ENCODE measurements around the gene SDHA. TPM values are rescaled to one million over a fixed set of nuclear protein-coding genes. Genes with fewer than 3 reads are reported as not detected.

SDHA gene
- polyA plus RNA-seq, 1 donor from 2014 or later, result 70.4 TPM

DNA sequence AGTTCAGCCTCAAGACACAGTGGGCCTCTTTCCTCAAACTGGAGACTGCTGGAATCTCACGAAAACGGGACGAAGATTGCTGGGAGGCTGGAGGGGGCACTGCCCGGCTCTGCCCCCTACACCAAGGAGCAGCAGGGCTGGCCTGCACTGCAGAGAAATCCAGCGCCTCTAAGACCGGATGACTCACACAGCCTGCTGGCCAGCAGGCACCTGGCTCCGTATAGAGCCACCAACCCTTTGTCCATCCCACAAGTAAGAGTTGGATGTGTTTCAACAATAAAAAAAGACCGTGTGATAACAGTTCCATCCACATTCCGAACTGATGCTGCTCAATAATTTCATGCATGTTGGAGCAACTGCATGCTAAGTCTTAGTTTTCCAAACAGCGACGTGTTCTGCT lies 11.7 kb upstream of the SDHA start:
- H3K27ac ChIP-seq (ENCODE audit: low read length), result no peak overlapping the region
- H2AFZ ChIP-seq (ENCODE audit: low read depth, low read length), result no peak overlapping the region
- TF ChIP-seq, protein P1, sequence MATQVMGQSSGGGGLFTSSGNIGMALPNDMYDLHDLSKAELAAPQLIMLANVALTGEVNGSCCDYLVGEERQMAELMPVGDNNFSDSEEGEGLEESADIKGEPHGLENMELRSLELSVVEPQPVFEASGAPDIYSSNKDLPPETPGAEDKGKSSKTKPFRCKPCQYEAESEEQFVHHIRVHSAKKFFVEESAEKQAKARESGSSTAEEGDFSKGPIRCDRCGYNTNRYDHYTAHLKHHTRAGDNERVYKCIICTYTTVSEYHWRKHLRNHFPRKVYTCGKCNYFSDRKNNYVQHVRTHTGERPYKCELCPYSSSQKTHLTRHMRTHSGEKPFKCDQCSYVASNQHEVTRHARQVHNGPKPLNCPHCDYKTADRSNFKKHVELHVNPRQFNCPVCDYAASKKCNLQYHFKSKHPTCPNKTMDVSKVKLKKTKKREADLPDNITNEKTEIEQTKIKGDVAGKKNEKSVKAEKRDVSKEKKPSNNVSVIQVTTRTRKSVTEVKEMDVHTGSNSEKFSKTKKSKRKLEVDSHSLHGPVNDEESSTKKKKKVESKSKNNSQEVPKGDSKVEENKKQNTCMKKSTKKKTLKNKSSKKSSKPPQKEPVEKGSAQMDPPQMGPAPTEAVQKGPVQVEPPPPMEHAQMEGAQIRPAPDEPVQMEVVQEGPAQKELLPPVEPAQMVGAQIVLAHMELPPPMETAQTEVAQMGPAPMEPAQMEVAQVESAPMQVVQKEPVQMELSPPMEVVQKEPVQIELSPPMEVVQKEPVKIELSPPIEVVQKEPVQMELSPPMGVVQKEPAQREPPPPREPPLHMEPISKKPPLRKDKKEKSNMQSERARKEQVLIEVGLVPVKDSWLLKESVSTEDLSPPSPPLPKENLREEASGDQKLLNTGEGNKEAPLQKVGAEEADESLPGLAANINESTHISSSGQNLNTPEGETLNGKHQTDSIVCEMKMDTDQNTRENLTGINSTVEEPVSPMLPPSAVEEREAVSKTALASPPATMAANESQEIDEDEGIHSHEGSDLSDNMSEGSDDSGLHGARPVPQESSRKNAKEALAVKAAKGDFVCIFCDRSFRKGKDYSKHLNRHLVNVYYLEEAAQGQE (IDR thresholded peaks at IDR 0.05; ENCODE audit: borderline replicate concordance), result no peak
- no peak for TF ChIP-seq TAF1 (IDR thresholded peaks at IDR 0.05; ENCODE audit: low read depth)
- TF ChIP-seq, protein P2, sequence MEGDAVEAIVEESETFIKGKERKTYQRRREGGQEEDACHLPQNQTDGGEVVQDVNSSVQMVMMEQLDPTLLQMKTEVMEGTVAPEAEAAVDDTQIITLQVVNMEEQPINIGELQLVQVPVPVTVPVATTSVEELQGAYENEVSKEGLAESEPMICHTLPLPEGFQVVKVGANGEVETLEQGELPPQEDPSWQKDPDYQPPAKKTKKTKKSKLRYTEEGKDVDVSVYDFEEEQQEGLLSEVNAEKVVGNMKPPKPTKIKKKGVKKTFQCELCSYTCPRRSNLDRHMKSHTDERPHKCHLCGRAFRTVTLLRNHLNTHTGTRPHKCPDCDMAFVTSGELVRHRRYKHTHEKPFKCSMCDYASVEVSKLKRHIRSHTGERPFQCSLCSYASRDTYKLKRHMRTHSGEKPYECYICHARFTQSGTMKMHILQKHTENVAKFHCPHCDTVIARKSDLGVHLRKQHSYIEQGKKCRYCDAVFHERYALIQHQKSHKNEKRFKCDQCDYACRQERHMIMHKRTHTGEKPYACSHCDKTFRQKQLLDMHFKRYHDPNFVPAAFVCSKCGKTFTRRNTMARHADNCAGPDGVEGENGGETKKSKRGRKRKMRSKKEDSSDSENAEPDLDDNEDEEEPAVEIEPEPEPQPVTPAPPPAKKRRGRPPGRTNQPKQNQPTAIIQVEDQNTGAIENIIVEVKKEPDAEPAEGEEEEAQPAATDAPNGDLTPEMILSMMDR (IDR thresholded peaks at IDR 0.05; ENCODE audit: poor library complexity, severe bottlenecking), result no peak
- TF ChIP-seq RAD21 (conservative IDR thresholded peaks at IDR 0.05), result no peak
- TF ChIP-seq SMC3 (conservative IDR thresholded peaks at IDR 0.05; ENCODE audit: poor library complexity), result no peak
- no peak for TF ChIP-seq MXI1 (conservative IDR thresholded peaks at IDR 0.05; ENCODE audit: poor library complexity, severe bottlenecking)
- no peak for TF ChIP-seq EZH2 (IDR thresholded peaks at IDR 0.05; ENCODE audit: borderline replicate concordance, insufficient read depth, low read length, poor library complexity, severe bottlenecking)
- TF ChIP-seq POLR2AphosphoS5 (IDR thresholded peaks at IDR 0.05), result no peak
- TF ChIP-seq EP300 (conservative IDR thresholded peaks at IDR 0.05; ENCODE audit: poor library complexity, severe bottlenecking), result no peak

DNA sequence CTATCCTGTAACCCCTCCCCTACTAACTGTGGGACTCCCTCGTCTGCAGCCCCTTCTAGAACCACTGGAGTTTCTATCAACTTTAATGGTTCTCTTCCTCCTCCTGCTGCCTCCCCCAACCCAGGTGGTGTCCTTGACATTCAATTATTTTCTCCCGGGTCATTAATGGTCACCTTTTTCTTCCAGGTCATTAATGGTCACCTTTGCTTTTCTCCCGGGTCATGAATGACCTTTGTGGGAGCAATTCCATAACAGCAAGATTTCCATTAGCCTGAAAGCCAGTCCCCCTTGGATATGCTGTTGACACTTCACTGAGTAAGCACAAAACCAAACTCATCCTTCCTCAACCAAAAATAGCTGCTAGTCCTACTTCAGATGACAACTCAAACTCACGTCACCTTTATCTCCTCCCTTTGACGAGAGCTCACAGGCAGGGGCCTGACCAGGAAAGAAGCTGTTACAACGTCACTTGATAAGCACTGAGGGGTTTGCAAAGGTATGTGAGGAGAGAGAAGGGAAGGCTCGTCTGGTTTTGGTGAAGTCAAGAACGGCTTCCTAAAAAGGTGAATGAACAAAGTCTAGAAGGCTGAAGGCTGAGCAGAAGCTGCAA lies 11.1 kb upstream of the SDHA start:
- Histone ChIP-seq H3K9me2 (ENCODE audit: insufficient read depth, low read length) (no peaks in the 10 kb centered on the region), H3F3A (ENCODE audit: insufficient read depth, low read length, poor library complexity, severe bottlenecking) (no peaks in the 10 kb centered on the region), H3K9me3 (ENCODE audit: low read length) (no peaks in the 10 kb centered on the region), H3K4me2 (ENCODE audit: low read length) (no peak overlapping the region), H3K9ac (ENCODE audit: low read length) (no peak overlapping the region), H3K79me2 (replicated peaks; ENCODE audit: insufficient read depth, low read length) (peaks cover 21% of the 10 kb centered on the region), H3K4me3 (ENCODE audit: low read length) (no peak overlapping the region), H3K27ac (ENCODE audit: low read length) (no peak overlapping the region), H4K20me1 (ENCODE audit: insufficient read depth) (no peaks in the 10 kb centered on the region), H2AFZ (ENCODE audit: low read depth, low read length) (no peak overlapping the region), H3K36me3 (ENCODE audit: insufficient read depth, low read length) (no peaks in the 10 kb centered on the region), H3K27me3 (ENCODE audit: insufficient read depth, low read depth, low read length) (no peaks in the 10 kb centered on the region)
- TF ChIP-seq POLR2AphosphoS5 (IDR thresholded peaks at IDR 0.05), result no peak
- TF ChIP-seq TAF1 (IDR thresholded peaks at IDR 0.05; ENCODE audit: low read depth), result no peak
- TF ChIP-seq, protein P2 (IDR thresholded peaks at IDR 0.05; ENCODE audit: poor library complexity, severe bottlenecking), result no peak
- TF ChIP-seq SMC3 (conservative IDR thresholded peaks at IDR 0.05; ENCODE audit: poor library complexity), result no peak
- no peak for TF ChIP-seq RAD21 (conservative IDR thresholded peaks at IDR 0.05)
- no peak for TF ChIP-seq EZH2 (IDR thresholded peaks at IDR 0.05; ENCODE audit: borderline replicate concordance, insufficient read depth, low read length, poor library complexity, severe bottlenecking)
- TF ChIP-seq EP300 (conservative IDR thresholded peaks at IDR 0.05; ENCODE audit: poor library complexity, severe bottlenecking), result no peak
- TF ChIP-seq, protein P1 (IDR thresholded peaks at IDR 0.05; ENCODE audit: borderline replicate concordance), result no peak
- no peak for TF ChIP-seq MXI1 (conservative IDR thresholded peaks at IDR 0.05; ENCODE audit: poor library complexity, severe bottlenecking)

More for the DNA sequence above, 11.7 kb upstream of the SDHA start:
- Histone ChIP-seq H3K9ac (ENCODE audit: low read length) (no peak overlapping the region), H3K4me2 (ENCODE audit: low read length) (no peak overlapping the region), H3K4me3 (ENCODE audit: low read length) (no peak overlapping the region), H3K36me3 (ENCODE audit: insufficient read depth, low read length) (no peaks in the 10 kb centered on the region), H4K20me1 (ENCODE audit: insufficient read depth) (no peaks in the 10 kb centered on the region), H3K9me2 (ENCODE audit: insufficient read depth, low read length) (no peaks in the 10 kb centered on the region), H3F3A (ENCODE audit: insufficient read depth, low read length, poor library complexity, severe bottlenecking) (no peaks in the 10 kb centered on the region), H3K9me3 (ENCODE audit: low read length) (no peaks in the 10 kb centered on the region), H3K79me2 (replicated peaks; ENCODE audit: insufficient read depth, low read length) (peaks cover 21% of the 10 kb centered on the region), H3K27me3 (ENCODE audit: insufficient read depth, low read depth, low read length) (no peaks in the 10 kb centered on the region)

Data from neural cell (in vitro differentiated cells).